ENCODE results near the gene PRG2.

Gene PRG2, protein sequence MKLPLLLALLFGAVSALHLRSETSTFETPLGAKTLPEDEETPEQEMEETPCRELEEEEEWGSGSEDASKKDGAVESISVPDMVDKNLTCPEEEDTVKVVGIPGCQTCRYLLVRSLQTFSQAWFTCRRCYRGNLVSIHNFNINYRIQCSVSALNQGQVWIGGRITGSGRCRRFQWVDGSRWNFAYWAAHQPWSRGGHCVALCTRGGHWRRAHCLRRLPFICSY

DNA sequence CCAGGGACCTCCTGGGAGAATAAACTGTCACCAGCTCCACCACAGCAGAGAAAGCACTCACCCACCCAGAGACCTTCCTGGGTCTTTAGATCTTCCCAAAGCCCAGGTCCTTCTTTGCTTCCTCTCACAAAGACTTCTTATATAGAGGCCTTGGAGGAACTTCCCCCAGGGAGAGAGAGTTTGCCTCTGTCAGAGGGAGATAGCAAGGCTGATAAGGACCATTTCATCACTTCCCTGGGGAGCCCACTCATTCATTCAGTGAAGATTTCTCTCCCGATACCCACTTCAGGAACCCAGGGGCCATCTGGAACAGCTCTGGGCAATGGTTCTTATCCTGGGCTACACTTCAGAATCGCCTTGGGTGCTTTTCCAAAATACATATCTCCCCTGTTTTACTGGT is at the start of gene PRG2:
PRG2 (minus strand) TSS at position 116 of the 400 bp plus-strand sequence. CDS start 706 bp downstream, outside the sequence.
- DNase-seq (ENCODE audit: low spot score): no peak

DNA sequence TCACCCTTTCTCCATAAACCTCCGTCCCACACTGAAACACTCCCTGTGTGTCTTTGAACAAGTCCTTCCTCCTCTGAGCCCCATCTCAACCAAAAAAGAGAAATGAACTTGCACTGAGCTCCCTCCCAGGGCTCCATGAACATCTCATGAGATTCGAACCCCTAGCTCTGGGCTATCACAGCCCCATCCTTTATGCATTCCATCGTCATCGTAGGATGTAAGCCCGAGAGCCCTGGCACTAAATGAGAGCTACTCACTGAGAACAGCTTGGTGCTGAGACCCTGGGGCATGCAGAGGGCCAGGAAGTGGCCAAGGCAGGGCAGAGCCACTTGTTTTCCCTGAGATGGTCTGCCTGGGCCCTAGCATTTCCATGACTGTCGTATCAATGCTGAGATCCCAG is 49.3 kb upstream of the PRG2 start:
- no peak for DNase-seq (ENCODE audit: low spot score)

DNA sequence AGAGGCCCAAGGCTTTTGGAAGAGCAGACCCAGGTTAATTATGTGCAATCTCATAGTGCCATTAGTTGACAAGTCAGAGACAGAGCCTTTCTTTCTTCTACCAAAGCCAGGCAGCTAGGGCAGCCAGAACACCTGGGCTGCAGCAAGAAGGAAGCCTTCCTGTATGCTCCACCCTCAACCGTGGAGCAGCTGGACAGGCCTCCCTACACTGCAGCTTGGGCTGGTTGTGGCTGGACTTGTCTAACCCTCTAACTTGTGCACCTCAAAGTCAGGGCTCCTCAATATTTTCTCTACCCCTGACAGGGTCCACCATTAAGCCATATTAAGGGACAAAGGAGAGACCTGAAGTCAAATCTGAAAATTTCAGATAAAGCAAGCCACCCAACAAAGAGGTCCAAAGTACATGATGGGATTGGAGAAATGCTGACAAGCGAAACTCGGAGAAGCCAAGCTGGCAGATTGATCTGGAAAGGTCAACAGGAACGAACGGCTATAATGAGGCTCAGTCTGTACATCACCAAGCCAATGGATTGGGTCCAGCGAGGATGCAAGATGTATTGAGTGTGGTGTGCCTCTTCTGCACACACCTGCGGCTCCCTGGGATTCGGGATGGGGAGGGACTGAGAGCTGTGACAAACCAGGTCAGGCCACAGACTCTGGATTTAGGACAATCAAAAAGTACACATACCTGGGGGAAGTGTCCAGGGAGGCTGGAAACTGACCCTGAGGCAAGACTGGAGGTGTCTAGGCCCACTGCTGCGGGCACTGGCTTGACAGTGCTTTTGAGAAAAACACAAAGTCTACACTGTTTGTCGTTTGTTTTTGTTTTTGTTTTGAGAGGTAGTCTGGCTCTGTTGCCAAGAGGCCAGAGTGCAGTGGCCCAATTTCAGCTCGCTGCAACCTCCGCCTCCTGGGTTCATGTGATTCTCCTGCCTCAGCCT is 48.2 kb upstream of the PRG2 start:
- DNase-seq (ENCODE audit: low spot score): peak; percentile 52

- DNase-seq (ENCODE audit: low spot score): no peak
These were observed 45.6 kb upstream of the PRG2 start for GRCh38 chr11:57436031-57436430.

GRCh38 chr11:57434640-57435546 is 44.4 kb upstream of the PRG2 start:
- DNase-seq (ENCODE audit: low spot score): peak; percentile 93

GRCh38 chr11:57432714-57433163 is 42.3 kb upstream of the PRG2 start:
- DNase-seq (ENCODE audit: low spot score): no peak

GRCh38 chr11:57432149-57432561 is 41.7 kb upstream of the PRG2 start:
- no peak for DNase-seq (ENCODE audit: low spot score)

GRCh38 chr11:57430952-57431351 is 40.5 kb upstream of the PRG2 start:
- no peak for DNase-seq (ENCODE audit: low spot score)

DNA sequence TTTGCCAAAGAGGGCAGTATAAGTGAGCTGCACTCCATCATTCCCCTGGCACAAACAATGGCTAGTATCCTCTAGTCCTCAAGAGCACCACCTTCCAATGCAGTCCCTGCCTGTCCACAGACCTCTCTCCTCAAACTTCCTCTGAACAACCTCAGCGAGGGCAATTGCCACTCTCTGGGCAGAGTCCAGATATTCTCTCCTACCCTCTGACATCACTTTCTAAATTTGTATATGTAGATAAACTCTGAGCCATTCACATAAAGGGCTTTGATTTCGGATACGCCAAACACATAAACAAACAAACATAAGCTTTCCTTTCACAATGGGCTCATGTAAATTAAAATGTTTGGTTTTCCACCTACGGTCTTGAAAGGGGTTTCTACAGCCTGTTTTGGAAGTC is 39.5 kb upstream of the PRG2 start:
- DNase-seq (ENCODE audit: low spot score): no peak

GRCh38 chr11:57428643-57429042 is 38.2 kb upstream of the PRG2 start:
- DNase-seq (ENCODE audit: low spot score): no peak

GRCh38 chr11:57427727-57428082 is 37.3 kb upstream of the PRG2 start:
- no peak for DNase-seq (ENCODE audit: low spot score)

GRCh38 chr11:57426929-57427726 is 36.7 kb upstream of the PRG2 start, which contains the start of gene SLC43A3:
TSS of gene SLC43A3 (minus strand) at chr11:57427121. CDS start at chr11:57426172, 949 bp downstream.
- DNase-seq (ENCODE audit: low spot score): no peak

DNA sequence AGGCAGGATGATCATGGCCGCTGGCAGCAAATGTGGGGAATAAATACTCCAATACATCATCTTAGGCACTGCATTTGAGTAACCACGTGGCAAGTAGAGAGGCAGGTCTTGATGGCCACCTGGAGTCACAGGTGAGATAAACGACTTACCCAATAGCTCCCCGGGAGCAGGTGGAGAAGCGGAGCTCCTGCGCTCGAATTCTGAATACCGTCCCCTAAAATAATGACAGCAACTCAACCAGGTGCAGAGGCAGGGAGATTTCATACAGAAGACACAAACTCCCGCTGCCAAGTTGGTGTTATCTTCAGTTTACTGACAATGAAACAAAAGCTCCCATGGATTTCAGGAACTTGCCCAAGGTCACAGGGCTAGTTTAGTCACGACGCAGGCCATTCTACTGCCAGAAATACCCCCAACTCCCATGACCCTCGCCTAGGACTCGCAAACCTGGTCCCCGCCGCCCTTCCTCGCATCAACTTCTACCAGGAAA is 36.0 kb upstream of the PRG2 start:
- DNase-seq (ENCODE audit: low spot score): no peak

DNA sequence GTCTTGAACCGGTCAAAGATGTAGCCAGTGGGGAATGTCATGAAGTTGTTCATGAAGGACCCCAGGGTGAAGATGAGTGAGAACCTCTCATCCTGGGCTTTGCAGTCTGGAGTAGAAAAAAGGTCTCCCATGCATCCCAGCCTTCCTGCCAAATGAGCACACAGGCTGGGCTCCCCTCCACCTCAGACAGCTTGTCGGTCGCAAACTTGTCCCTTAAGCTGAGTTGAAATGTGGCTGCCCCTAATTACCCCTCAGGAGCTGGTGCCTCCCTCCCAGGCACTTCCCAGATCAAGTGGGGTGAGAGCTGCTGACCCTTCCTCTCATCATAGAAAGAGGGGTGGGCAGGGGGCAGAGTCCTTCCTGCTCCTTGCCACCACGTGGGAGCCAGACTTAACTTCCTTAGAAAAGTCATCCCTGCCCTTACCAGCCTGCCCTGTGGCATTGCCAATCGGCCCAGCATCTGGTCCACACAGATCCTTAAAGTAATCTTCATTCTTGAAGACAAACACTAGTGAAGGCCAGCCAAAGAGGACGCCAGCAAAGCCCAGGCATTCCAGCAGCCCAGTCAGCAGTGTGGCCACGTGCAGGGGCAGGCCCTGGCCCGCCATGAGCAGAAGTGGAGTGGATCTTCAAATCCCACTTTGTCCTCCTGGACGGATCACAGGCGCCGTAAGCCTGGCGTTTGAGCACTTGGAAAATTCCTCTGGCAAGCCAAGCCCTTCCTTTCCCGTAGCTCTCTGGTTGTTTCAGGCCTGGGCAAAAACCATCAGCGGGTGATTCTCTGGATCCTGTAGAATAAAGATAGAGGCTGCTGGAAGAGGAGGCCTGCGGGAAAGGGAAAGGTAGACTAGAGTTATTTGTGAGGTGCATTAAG is 35.4 kb upstream of the PRG2 start:
- DNase-seq (ENCODE audit: low spot score): no peak

DNA sequence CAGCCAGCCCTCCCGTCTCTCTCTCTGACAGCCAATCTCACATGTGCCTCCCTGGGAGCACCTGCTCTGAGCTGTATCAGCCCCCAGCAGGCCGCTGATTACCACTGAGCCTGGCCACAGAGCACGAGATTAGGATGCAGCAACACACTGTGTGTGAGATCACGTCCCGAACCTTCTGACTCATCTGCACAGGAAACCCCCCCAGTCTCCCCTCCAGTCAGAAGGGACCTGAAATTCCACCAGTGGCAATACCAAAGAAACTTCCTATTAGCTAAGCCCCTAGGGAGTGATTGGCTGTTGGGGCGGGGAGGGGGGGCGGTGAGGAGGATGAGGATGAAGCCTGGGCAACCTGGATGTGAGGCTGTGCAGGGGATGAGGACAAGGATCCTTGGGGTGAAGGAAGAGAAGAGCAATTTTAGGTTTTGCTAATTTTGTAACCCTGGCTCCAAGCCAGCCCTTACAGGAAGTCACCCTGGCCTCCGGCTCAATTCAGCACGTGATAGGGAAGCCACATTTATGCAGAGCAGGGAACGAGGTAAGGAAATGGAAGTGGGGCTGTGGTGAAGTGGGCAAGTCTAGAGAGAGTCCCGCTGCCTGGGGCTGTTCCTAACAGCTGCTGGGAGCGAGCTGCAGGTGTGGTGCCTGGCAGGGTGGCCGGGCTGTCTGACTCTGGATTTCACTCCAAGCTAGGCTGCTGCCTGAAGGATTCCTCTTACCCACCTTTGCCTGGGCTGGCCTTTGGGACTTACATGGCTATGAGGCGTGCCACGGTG is 34.5 kb upstream of the PRG2 start:
- no peak for DNase-seq (ENCODE audit: low spot score)

GRCh38 chr11:57424137-57424791 is 33.8 kb upstream of the PRG2 start:
- DNase-seq (ENCODE audit: low spot score): no peak

GRCh38 chr11:57422669-57423068 is 32.2 kb upstream of the PRG2 start:
- no peak for DNase-seq (ENCODE audit: low spot score)

DNA sequence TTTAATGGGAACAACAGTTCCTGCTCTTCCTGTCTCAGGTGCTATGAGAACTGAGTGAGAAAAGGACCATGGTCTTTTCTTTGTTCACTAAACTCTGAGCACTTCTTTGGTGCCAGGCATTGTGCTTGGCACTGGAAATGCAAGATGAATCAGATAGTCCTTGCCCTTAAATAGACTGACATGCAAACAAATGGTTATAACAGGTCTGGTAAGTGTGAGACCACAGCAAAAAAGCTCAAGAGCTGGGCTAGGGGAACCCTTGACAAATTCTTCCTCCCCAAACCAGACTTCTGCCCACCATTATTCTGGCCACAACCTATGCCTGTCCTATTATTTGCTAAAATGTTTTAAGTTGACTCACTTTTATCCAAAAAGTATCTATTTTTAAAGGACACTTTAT is 31.4 kb upstream of the PRG2 start:
- DNase-seq (ENCODE audit: low spot score): no peak

- DNase-seq (ENCODE audit: low spot score): no peak
These were observed 30.6 kb upstream of the PRG2 start for GRCh38 chr11:57421066-57421465.

All from HuH-7.5 (cell line).